NB4 (cell line): ENCODE results near the gene PSTPIP2.

Source experiments
- CTCF ChIP-seq: IDR thresholded peaks from one replicate; pipeline ENCODE4 v1.5.1; 2012; ENCODE audit warnings: low read depth, low read length
- POLR2A ChIP-seq: IDR thresholded peaks from 2 replicates; pipeline ENCODE4 v1.6.1; 2011; ENCODE audit warnings: mild to moderate bottlenecking; ENCODE audit not compliant: insufficient read length; ENCODE audit errors: extremely low read depth

GRCh38 chr18:45976566-45976965, 95.5 kb downstream of the PSTPIP2 start:
- TF ChIP-seq CTCF (no peak), POLR2A (no peak)
